HEK293T (cell line): Measurements from ENCODE around the gene RNF150.

ENCODE experiments used
- ARNT ChIP-seq: fragments of 450-650 bp; IDR thresholded peaks from 2 replicates; pipeline ENCODE4 v1.6.1; 2017; ENCODE audit warnings: mild to moderate bottlenecking
- BHLHE40 ChIP-seq: fragments of 450-650 bp; IDR thresholded peaks from 2 replicates; pipeline ENCODE4 v1.6.1; 2016; ENCODE audit warnings: mild to moderate bottlenecking, moderate library complexity, borderline replicate concordance
- ELF4 ChIP-seq: fragments of 450-650 bp; IDR thresholded peaks from 2 replicates; pipeline ENCODE4 v1.6.1; 2017; ENCODE audit warnings: antibody characterized with exemption
- FOXA1 ChIP-seq: fragments of 450-650 bp; IDR thresholded peaks from 2 replicates; pipeline ENCODE4 v1.6.1; 2016; ENCODE audit warnings: mild to moderate bottlenecking
- FOXK2 ChIP-seq: fragments of 450-650 bp; IDR thresholded peaks from 2 replicates; pipeline ENCODE4 v1.6.1; 2016; ENCODE audit warnings: mild to moderate bottlenecking
- FOXM1 ChIP-seq: fragments of 450-650 bp; IDR thresholded peaks from 2 replicates; pipeline ENCODE4 v1.6.1; 2017; ENCODE audit warnings: mild to moderate bottlenecking, borderline replicate concordance
- L3MBTL2 ChIP-seq: fragments of 450-650 bp; conservative IDR thresholded peaks from 2 replicates; pipeline ENCODE4 v1.6.1; 2016; ENCODE audit warnings: mild to moderate bottlenecking
- LEF1 ChIP-seq: fragments of 450-650 bp; IDR thresholded peaks from 2 replicates; pipeline ENCODE4 v1.6.1; 2017; ENCODE audit warnings: mild to moderate bottlenecking, borderline replicate concordance
- NFRKB ChIP-seq: fragments of 450-650 bp; IDR thresholded peaks from 2 replicates; pipeline ENCODE4 v1.6.1; 2016; ENCODE audit warnings: mild to moderate bottlenecking, moderate library complexity
- SP1 ChIP-seq: fragments of 450-650 bp; IDR thresholded peaks from 2 replicates; pipeline ENCODE4 v1.6.1; 2017
- SUZ12 ChIP-seq: fragments of 450-650 bp; IDR thresholded peaks from 2 replicates; pipeline ENCODE4 v1.6.1; 2016; ENCODE audit warnings: mild to moderate bottlenecking
- TARDBP ChIP-seq: fragments of 450-650 bp; IDR thresholded peaks from 2 replicates; pipeline ENCODE4 v1.6.1; 2016
- ZNF384 ChIP-seq: fragments of 450-650 bp; IDR thresholded peaks from 2 replicates; pipeline ENCODE4 v1.6.1; 2016
- TF ChIP-seq, protein P1 (sequence below): fragments of 450-650 bp; IDR thresholded peaks from 2 replicates; pipeline ENCODE4 v1.6.1; 2016

- TF ChIP-seq SUZ12 = no peak
- no peak for TF ChIP-seq NFRKB
- TF ChIP-seq SP1 = no peak
- TF ChIP-seq BHLHE40 = no peak
- TF ChIP-seq TARDBP = no peak
- no peak for TF ChIP-seq ARNT
- no peak for TF ChIP-seq FOXA1
- TF ChIP-seq L3MBTL2 = no peak
- TF ChIP-seq, protein P1, sequence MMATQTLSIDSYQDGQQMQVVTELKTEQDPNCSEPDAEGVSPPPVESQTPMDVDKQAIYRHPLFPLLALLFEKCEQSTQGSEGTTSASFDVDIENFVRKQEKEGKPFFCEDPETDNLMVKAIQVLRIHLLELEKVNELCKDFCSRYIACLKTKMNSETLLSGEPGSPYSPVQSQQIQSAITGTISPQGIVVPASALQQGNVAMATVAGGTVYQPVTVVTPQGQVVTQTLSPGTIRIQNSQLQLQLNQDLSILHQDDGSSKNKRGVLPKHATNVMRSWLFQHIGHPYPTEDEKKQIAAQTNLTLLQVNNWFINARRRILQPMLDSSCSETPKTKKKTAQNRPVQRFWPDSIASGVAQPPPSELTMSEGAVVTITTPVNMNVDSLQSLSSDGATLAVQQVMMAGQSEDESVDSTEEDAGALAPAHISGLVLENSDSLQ = no peak
- no peak for TF ChIP-seq FOXM1
- no peak for TF ChIP-seq ELF4
- no peak for TF ChIP-seq LEF1
- TF ChIP-seq ZNF384 = no peak
- TF ChIP-seq FOXK2 = no peak
Observed at GRCh38 chr4:140952717-140953116, 180.6 kb downstream of the RNF150 start.
